ENCODE results near the gene LRMDA. TPM values are rescaled to one million over a fixed set of nuclear protein-coding genes. Genes with fewer than 3 reads are reported as not detected.

Gene LRMDA
- total and polyA plus RNA-seq, 10 of the 15 experiments (the other 5 are each of a cell fraction or from before 2014, with no cell fraction given): 0.07 to 0.54 (median 0.29) TPM; not detected in 4

DNA sequence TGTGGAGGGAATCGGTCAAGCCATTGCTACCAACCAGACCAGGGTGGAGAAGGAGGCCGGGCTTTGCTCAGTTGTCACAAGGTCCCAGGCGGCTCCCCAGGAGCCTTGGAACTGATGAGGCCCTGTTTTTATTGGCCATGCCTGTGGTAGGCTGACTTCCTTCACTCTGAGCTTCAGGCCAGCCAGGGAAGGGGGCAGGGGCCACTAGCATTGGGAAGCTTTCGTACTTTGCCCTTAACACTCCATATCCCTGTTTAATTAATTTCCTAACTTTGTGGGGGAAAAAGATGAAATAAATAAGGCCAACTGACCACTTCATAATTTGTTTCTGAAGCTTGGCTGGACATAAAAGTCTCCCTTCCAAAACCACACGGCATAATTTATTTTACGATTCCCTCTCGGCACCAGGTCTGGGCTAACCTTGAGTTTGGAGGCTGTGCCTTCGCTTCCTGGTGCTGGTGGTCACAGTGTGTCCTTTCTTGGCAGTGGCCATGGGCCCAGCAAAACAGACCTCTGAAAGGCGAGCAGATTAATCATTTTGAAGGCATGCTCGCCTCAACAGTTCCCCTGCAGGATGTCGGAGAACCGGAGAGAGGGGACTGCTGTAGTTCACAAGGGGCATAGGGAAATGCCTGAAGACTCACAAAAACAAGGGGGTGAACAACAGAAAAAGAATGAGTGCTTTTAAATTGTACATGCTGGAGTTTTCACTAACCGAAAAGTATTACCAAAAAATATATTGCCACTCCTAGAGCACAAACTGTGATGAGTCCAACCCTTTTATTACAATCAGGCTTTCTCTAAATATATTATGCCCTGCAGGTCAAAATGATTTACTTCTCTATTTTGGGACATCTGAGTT, 966.0 kb downstream of the LRMDA start:
- H2AFZ ChIP-seq (ENCODE audit: control insufficient read depth, low read depth, low read length): no peak overlapping the region
- no peaks in the 10 kb centered on the region for H3K79me2 ChIP-seq (ENCODE audit: control insufficient read depth, insufficient read depth, low read length)
- ATAC-seq (no peak), DNase-seq (ENCODE audit: low read depth, low spot score) (no peak), FAIRE-seq (no peak)
- no peak overlapping the region for H3K4me2 ChIP-seq (ENCODE audit: control insufficient read depth, insufficient read depth)
- no peaks in the 10 kb centered on the region for H4K20me1 ChIP-seq (ENCODE audit: control insufficient read depth, insufficient read depth)
- H3K27me3 ChIP-seq (replicated peaks in 1 of 2; ENCODE audit: control insufficient read depth in 2 of 2, insufficient read depth in 2 of 2, low read length in 1 of 2): no peaks in the 10 kb centered on the region
- CTCF ChIA-PET: no interaction called here
- H3K27ac ChIP-seq (ENCODE audit: control insufficient read depth, insufficient read depth): no peak overlapping the region
- intact Hi-C loops (cut with micrococcal nuclease; ENCODE audit: unreplicated experiment): no loop called here
- SMC1A ChIA-PET (ENCODE audit: uncharacterized antibody, unreplicated experiment): interaction anchor here (0.7 kb wide), 1 partner anchor 18 kb away, joined by 3 read pairs; no protein-coding TSS in a partner anchor
- no peaks in the 10 kb centered on the region for H3K36me3 ChIP-seq (ENCODE audit: control insufficient read depth in 2 of 2, insufficient read depth in 2 of 2, low read length in 1 of 2)
- no peaks in the 10 kb centered on the region for H3K9me3 ChIP-seq (replicated peaks; ENCODE audit: control insufficient read depth, insufficient read depth, low read length)
- RAD21 ChIA-PET (ENCODE audit: unreplicated experiment): no interaction called here
- H3K4me1 ChIP-seq (ENCODE audit: control insufficient read depth, insufficient read depth, low read length): no peaks in the 10 kb centered on the region
- BruUV-seq (replicated peaks): no TSS peak
- in situ Hi-C loops (cut with MboI): no loop called here
- POLR2A ChIA-PET: no interaction called here
- WGBS (ENCODE audit: insufficient coverage, insufficient replicate concordance, low lambda C conversion rate, missing lambda C conversion rate): 29% methylated on average over 13 of the region's 13 CpGs
- TF ChIP-seq ZNF384 (IDR thresholded peaks at IDR 0.05; ENCODE audit: borderline replicate concordance, low read depth, low read length): no peak
- no peak for TF ChIP-seq RBBP5 (conservative IDR thresholded peaks at IDR 0.05)
- no peak for TF ChIP-seq CBX5 (IDR thresholded peaks at IDR 0.05; ENCODE audit: low read depth)
- TF ChIP-seq ZNF207 (IDR thresholded peaks at IDR 0.05; ENCODE audit: borderline replicate concordance): no peak
- TF ChIP-seq ETV6 (conservative IDR thresholded peaks at IDR 0.05 in 1 of 2, IDR thresholded peaks at IDR 0.05 in 1 of 2; ENCODE audit: borderline replicate concordance in 1 of 2, low read depth in 1 of 2): no peak
- no peak for TF ChIP-seq ZBED1 (IDR thresholded peaks at IDR 0.05; ENCODE audit: borderline replicate concordance)
- no peak for TF ChIP-seq CBFB (IDR thresholded peaks at IDR 0.05; ENCODE audit: low read depth)
- TF ChIP-seq FOS (IDR thresholded peaks at IDR 0.05; ENCODE audit: borderline replicate concordance, extremely low read depth, insufficient read length): no peak
- TF ChIP-seq, protein P1, sequence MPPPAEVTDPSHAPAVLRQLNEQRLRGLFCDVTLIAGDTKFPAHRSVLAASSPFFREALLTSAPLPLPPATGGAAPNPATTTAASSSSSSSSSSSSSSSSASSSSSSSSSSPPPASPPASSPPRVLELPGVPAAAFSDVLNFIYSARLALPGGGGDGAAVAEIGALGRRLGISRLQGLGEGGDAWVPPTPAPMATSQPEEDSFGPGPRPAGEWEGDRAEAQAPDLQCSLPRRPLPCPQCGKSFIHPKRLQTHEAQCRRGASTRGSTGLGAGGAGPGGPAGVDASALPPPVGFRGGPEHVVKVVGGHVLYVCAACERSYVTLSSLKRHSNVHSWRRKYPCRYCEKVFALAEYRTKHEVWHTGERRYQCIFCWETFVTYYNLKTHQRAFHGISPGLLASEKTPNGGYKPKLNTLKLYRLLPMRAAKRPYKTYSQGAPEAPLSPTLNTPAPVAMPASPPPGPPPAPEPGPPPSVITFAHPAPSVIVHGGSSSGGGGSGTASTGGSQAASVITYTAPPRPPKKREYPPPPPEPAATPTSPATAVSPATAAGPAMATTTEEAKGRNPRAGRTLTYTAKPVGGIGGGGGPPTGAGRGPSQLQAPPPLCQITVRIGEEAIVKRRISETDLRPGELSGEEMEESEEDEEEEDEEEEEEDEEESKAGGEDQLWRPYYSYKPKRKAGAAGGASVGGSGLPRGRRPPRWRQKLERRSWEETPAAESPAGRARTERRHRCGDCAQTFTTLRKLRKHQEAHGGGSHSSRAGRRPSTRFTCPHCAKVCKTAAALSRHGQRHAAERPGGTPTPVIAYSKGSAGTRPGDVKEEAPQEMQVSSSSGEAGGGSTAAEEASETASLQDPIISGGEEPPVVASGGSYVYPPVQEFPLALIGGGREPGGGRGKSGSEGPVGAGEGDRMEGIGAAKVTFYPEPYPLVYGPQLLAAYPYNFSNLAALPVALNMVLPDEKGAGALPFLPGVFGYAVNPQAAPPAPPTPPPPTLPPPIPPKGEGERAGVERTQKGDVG (CRISPR knock-in tag; IDR thresholded peaks at IDR 0.05): no peak
- TF ChIP-seq NFIC (IDR thresholded peaks at IDR 0.05; ENCODE audit: low read depth, low read length): no peak
- H3K4me3 ChIP-seq: no peak overlapping the region
- no peak overlapping the region for H3K9ac ChIP-seq (ENCODE audit: control insufficient read depth, insufficient read depth, low read length)

All from GM12878 (cell line).